ENCODE data around the gene RNASEH1.
"Not testable (repeated sequence)": the region's sequence is repeated elsewhere in the genome, so short reads cannot be mapped to it uniquely, and the experiment has no call there.

Gene RNASEH1

GRCh38 chr2:3505771-3506170, 52.4 kb downstream of the RNASEH1 start:
- Mint-ChIP-seq H3K36me3 (ENCODE audit: low read depth) (peaks cover 48% of the 10 kb centered on the region), H3K27me3 (ENCODE audit: low read depth) (no peaks in the 10 kb centered on the region), H3K9me3 (peaks cover 10% of the 10 kb centered on the region), H3K4me3 (no peak overlapping the region), H3K4me1 (ENCODE audit: low read depth) (peaks cover 2% of the 10 kb centered on the region), H3K27ac (no peak overlapping the region)
- DNase-seq (ENCODE audit: low spot score) = no peak

GRCh38 chr2:3504741-3505140, 53.4 kb downstream of the RNASEH1 start:
- DNase-seq (ENCODE audit: low spot score) = no peak
- Mint-ChIP-seq H3K27me3 (ENCODE audit: low read depth) (no peaks in the 10 kb centered on the region), H3K4me3 (no peak overlapping the region), H3K36me3 (ENCODE audit: low read depth) (peaks cover 44% of the 10 kb centered on the region), H3K27ac (no peak overlapping the region), H3K9me3 (peaks cover 4% of the 10 kb centered on the region), H3K4me1 (ENCODE audit: low read depth) (peaks cover 2% of the 10 kb centered on the region)

- Mint-ChIP-seq H3K36me3 (ENCODE audit: low read depth) (peaks cover 42% of the 10 kb centered on the region), H3K9me3 (peaks cover 3% of the 10 kb centered on the region), H3K4me1 (ENCODE audit: low read depth) (peaks cover 2% of the 10 kb centered on the region), H3K27me3 (ENCODE audit: low read depth) (no peaks in the 10 kb centered on the region), H3K4me3 (no peak overlapping the region), H3K27ac (no peak overlapping the region)
- no peak for DNase-seq (ENCODE audit: low spot score)
Measured at GRCh38 chr2:3503483-3503882, 54.6 kb downstream of the RNASEH1 start.

GRCh38 chr2:3503046-3503445, 55.1 kb downstream of the RNASEH1 start:
- no peak for DNase-seq (ENCODE audit: low spot score)
- H3K9me3 Mint-ChIP-seq = no peaks in the 10 kb centered on the region
- H3K4me3 Mint-ChIP-seq = no peak overlapping the region
- no peaks in the 10 kb centered on the region for H3K27me3 Mint-ChIP-seq (ENCODE audit: low read depth)
- no peak overlapping the region for H3K27ac Mint-ChIP-seq
- peaks cover 40% of the 10 kb centered on the region for H3K36me3 Mint-ChIP-seq (ENCODE audit: low read depth)
- peaks cover 2% of the 10 kb centered on the region for H3K4me1 Mint-ChIP-seq (ENCODE audit: low read depth)

- H3K4me3 Mint-ChIP-seq = no peak overlapping the region
- H3K4me1 Mint-ChIP-seq (ENCODE audit: low read depth) = no peaks in the 10 kb centered on the region
- H3K27ac Mint-ChIP-seq = no peak overlapping the region
- H3K36me3 Mint-ChIP-seq (ENCODE audit: low read depth) = peaks cover 31% of the 10 kb centered on the region
- no peaks in the 10 kb centered on the region for H3K9me3 Mint-ChIP-seq
- H3K27me3 Mint-ChIP-seq (ENCODE audit: low read depth) = no peaks in the 10 kb centered on the region
- no peak for DNase-seq (ENCODE audit: low spot score)
Measured at GRCh38 chr2:3500326-3500899, 57.7 kb downstream of the RNASEH1 start.

GRCh38 chr2:3498783-3499394, 59.2 kb downstream of the RNASEH1 start:
- Mint-ChIP-seq H3K9me3 (no peaks in the 10 kb centered on the region), H3K4me1 (ENCODE audit: low read depth) (no peaks in the 10 kb centered on the region), H3K4me3 (no peak overlapping the region), H3K36me3 (ENCODE audit: low read depth) (peaks cover 26% of the 10 kb centered on the region), H3K27ac (no peak overlapping the region), H3K27me3 (ENCODE audit: low read depth) (no peaks in the 10 kb centered on the region)
- no peak for DNase-seq (ENCODE audit: low spot score)

- not testable (repeated sequence) for H3K27me3 Mint-ChIP-seq (ENCODE audit: low read depth); H3K4me3 Mint-ChIP-seq; H3K9me3 Mint-ChIP-seq; H3K27ac Mint-ChIP-seq; H3K4me1 Mint-ChIP-seq (ENCODE audit: low read depth); DNase-seq (ENCODE audit: low spot score)
- peaks cover 14% of the 10 kb centered on the region for H3K36me3 Mint-ChIP-seq (ENCODE audit: low read depth)
Measured at GRCh38 chr2:3496708-3497080, 61.4 kb downstream of the RNASEH1 start.
